HG03039 (cell line): ENCODE measurements around the gene ZPLD1.

Experiments used
- ATAC-seq: cut with Tn5 transposase; IDR thresholded peaks from one replicate; pipeline ENCODE4 v1.9.1; 2021; ENCODE audit warnings: mild to moderate bottlenecking, moderate library complexity; ENCODE audit not compliant: unreplicated experiment

ZPLD1 gene

DNA sequence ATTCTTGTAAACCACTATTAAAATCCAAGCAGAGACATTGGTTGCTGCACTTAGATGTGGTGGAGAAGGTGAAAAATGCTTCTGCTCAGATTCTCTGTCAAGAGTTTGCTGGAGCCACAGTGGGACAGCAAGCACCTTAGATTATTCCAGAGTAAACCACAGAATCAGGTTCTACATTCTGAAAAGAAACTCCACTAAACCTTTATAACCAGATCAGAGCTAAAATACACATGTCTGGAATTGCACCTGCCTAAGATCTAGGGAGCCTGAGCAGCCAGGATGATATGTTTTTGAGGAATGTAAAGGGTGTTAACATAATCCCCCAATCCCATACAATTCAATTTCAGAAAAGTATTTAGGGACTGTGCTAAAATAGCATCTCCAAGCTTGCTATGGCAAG is at the start of gene ZPLD1:
Gene ZPLD1, plus strand, starts transcription at position 301 of the 400 bp plus-strand sequence. CDS start 3,473 bp downstream, outside the sequence.
- no peak for ATAC-seq

DNA sequence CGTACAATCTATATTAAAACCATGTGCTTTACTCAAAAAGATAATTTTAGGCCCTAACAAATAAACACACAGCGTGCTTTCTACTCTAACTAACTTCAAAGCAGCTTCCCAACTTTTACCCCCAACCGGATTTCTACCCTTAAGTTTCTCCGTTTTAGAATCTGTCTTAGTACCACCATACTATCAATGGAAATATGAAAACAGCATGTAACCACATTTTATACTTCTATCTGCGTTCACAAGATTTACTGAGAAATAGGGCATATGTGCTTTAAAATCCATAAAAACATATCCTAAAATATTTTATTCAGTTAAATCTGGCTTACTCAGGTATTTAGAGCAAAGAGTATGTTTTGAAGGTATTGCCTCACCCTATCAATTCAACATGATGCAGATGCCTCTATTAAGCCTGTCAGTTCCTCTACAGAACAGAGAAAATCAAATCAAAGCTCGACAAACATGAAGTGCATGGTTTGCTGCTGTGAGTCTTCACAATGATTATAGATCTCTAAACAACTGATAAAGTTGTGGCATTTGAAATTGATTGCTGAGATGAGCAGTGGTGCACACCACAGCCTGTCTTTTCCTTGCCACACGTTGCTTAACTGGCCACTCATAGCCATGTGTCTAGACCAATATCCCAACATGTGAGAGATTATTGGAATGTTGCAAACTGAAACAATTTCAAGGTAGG is 44.5 kb upstream of the ZPLD1 start:
- ATAC-seq: no peak

DNA sequence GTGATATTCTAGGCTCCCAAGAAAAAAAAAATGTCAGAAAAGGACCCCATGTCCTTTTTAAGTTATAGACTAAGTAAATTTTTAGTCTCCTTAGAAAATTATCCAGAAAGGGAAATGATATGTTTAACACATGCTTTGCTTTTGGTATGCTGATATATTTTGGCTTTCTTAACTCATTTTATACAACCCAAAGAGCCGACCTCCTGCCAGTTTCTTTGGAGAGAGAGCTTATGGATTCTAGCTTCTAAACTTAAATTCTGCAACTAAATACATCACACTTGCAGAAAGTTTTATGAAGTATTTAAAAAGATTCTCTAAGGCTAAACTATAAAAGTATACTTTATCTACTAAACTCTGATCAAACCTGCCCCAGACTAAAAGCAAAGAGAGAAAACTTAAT is 43.9 kb upstream of the ZPLD1 start:
- no peak for ATAC-seq

DNA sequence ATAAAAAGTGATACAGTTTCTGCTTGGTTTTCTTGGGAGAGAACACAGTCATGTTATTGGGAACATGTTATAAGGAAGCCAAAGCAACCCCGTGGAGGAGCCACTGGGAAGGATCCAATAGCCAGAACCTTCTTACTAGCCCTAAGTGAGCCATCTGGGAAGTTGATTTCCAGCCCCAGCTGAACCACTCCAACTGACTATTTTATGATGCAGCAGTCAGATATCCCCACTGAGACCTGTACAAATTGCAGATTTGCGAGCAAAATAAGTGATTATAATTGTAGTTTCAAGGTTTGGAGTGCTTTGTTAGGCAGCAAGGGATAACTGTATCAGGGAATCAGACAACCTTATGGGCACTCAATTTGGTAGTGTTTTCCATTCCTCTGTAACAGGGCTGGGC is 43.3 kb upstream of the ZPLD1 start:
- ATAC-seq: no peak

DNA sequence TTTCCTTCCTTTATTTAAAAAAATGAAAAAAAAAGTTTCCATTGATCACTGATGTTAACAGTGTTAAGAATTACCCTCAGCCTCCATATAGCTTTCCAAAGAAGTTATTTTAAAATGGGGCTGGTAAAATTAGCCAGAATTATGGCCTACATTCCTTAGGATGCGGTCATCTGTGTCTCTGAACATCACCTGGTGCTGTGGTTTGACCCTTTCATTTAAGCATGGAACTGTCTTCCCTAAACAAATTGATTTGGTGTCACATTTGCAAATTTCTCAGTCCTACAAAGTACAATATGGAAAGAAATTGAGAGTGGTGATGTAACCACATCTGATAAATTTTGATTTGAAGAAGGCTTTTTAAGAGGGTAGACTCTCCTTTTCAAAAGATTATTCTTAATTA is 40.3 kb upstream of the ZPLD1 start:
- ATAC-seq: no peak

DNA sequence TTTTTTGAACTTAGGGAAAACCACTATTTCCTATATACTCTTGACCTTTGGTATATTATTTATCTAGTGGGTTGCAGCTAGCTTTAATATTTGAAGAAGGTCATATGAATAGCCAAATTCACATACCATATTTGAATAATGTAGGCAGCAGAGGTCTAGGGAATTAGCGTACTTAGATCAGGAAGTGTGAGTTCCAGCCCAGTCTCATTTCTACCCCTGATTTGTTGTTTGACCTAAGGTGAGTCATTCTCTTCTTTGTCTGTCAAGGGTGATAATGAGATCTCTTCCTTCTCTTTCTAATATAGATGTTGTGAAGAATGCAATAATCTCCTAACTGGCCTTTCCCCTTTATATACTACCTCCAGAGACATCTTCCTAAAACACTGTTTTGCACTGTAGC is 36.6 kb upstream of the ZPLD1 start:
- ATAC-seq: no peak

DNA sequence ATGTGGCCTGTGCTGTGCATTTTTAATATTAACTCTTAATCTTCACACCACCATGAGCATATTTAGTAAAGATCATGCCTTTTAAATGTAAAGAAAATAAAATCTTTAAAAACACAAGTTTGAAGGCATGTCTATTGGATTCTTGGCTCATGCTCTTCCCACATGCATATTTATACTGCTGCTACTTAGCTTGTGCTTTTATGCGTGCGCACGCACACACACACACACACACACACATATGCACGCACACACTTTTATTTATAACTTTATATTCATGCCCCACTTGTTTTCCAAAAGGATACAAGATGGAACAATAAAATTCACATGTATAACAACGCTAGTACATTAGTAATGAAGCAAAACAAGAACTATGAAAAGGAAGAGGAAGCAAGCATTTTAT is 36.1 kb upstream of the ZPLD1 start:
- no peak for ATAC-seq

DNA sequence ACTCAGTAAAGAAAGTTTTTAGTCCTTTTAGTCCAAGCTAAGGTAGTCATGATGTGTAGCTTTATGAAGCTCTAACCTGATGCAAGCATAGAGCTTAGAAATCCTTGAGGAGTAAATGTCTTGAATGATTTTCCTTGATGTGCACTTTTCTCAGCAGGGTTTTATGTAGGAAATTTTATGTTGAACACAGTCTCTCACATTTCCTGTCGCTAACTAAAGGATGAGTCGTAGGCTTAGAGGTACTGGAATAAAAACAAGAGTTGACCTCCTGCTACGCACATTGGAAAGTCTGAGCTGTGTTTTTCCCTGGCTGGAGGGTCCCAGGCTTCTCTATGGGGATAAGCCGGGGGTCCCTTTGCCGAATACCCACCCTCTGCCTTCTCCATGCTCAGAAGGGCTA is 34.7 kb upstream of the ZPLD1 start:
- ATAC-seq: no peak

DNA sequence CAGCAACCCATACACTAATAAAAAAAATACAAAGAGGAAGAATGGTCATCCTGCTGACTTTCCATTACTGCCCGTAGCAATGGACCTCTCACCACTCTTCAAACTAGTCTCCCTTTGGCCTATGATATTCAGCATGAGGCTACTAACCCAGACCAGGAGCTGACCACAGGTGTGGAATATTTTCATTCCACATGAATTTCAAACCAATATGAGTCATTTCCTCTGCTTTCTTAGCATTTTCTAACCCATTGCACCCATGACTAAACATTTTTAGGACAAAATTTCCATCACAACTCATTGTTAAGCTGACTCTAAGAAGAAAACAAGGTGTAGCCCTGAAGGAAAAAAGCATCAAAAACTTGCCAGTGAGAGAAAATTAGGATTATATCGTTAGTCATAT is 34.0 kb upstream of the ZPLD1 start:
- ATAC-seq: no peak

DNA sequence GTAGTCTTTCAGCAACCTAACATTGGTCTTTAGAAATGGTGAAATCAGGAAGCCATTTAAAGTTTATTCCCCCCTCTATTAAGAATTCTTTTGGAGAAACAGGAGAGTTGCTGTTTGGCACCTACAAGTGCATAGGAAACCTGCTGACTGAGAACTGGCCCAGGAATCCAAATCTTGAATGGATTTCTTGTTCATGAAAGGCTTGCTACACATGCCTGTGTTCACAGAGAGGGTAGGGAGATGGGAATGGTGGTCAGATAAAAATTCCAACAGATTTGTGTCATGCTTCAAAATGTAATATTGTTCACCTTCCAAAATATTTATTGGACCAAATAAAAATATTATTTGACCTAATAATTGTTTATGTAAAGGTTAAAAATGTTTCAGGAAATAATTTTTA is 24.2 kb upstream of the ZPLD1 start:
- ATAC-seq: no peak

DNA sequence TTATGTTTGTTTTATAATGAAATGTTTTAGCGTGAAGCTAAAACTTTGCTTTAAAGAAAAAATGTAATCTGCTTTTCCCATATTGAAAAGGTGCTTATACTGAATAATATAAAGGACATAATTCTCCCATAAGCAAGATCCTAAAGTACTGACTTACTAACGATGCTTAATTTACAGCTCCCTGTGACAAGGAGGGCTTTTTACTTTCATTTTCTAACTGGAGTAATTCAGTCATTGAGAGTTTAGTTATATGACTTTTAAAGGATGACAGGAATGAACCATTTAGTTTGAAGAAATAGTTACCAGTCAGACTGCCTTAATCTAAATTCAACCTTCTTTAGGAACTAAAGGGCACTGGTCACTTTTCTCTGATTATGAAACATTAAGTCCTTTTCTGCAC is 19.3 kb upstream of the ZPLD1 start:
- no peak for ATAC-seq

DNA sequence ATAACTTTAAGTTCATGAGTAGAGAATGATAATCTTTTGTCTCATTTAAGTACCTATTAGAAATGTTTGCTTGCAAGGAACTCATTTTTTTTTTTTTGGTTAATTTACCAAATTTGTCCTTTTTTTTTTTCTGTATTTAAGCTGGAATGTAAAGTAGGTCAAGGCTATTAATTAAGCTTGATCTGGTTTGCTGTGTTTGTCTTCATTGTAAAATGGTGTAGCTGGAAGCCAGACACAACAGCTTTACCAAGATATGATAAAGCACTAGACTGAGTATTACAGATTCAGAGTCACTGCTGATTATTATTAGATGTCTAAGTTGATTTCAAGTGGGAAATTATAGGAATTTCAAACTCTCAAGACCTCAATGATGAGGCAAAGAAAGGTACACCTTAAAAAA is 15.0 kb upstream of the ZPLD1 start:
- ATAC-seq: no peak

DNA sequence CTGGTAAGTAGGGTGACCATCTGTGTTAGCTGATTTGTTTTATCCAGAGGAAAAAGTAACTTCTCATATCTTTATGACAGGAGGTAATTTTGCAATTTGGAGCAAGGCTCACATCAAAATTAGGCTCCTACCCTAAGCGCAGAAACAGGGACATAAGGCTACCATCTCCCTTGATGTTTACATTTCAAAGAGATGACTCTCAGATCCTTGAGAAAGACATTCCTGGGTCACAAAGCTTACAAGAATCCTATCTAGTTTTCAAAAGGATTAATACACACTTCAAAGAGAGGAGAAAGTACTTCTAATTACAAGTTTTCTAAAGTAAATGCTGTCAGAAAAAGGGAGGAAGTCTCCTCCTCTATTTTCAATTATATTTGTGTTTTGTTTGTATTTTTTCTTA is 7.0 kb downstream of the ZPLD1 start:
- no peak for ATAC-seq

DNA sequence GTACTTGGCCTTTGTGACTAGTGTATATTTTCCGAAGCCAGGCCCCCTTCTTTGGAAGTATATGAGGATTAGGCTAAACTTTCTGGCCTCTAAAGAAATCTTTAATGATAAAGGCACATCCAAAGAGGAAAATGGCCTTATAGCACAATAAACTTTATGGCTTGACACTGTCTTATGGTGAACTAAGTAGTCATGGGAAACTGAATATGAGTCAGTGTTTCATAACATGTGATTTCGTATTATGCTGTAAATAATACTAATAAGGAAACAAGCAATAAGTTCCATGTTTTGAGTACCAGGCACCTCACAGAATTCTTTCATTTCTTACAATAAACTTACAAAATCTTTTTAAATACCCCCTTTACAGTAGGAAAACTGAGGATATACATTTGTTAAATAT is 8.2 kb downstream of the ZPLD1 start:
- no peak for ATAC-seq

DNA sequence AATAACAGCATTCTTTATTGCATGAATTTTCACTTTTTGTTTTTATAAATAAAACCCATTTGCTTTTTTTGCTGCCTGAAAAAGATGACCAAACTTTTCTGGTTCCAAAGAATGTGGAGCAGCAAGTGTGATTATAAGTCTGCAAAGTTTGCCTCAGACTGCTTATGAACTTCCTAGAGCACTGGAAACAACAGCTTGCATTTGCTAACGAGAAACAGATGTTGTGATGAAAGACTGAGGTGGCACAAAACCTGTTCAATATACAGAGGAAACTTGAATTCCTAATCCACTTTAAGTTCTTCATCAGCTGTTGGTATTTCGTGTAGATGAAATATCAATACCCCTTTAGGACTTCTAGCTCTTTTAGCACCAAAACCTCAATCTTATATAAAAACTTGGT is 9.3 kb downstream of the ZPLD1 start:
- no peak for ATAC-seq

DNA sequence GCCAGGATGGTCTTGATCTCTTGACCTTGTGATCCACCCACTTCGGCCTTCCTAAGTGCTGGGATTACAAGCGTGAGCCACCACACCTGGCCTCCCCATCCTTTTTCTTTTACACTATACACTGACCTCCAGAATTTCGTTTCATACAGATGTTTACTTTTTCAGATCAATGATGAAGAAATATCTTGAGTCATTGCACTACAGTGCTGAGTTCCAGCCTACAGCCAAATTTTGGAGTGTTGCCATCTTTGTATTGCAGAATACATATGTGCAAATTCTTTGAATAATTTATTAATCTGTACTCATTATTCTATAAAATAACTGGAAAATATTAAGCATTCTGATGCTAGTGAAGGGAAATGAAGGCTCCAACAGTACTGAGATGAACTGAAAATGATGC is 12.5 kb downstream of the ZPLD1 start:
- no peak for ATAC-seq

DNA sequence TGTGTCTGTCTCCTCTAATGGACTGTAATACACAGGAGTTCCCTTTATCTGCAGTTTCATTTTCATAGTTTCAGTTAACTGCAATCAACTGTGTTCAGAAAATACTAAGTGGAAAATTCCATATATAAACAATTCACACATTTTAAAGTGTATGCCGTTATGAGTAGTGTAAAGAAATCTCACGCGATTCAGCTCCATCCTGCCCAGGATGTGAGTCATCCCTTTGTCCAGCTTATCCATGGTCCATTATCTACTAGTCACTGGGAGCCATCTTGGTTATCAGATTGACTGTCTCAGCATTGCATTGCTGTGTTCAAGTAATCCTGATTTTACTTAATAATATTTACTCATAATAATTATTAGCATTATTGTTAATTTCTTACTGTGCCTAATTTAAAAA is 14.5 kb downstream of the ZPLD1 start:
- no peak for ATAC-seq

DNA sequence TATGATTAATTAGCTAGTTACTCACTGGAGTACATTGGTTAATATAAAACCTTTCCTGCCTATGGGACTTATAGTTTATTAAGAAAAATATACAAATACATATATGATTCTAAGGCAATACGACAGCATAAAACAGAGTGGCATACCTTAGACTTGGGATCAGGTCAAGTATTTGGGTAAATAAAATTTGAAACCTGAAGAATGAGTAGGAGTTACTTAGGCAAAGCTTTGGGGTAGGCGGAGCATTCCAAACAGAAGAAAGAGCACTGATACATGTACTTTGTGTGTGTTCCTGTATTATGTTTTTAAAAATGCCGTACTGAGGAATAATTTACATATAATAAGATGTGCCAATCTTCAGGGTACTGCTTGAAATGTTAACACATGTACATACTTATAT is 15.1 kb downstream of the ZPLD1 start:
- no peak for ATAC-seq

DNA sequence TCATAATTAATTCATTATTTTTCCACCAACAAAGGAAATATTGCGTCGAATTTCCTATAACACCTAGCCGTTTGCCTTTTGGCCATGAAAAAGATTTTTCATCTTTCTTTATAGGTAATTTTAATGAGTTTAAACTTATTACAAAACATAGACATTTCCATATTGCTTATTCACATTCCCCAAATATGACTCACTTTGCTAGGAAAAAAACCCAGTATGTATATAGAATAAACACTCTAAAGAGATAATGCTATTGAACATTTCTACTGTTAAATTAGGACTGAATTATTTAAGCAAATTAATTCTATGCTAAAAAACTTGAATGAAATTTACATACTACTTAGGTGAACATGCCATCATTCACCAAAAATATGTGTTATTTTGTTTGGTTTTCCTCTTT is 16.2 kb downstream of the ZPLD1 start:
- ATAC-seq: no peak

DNA sequence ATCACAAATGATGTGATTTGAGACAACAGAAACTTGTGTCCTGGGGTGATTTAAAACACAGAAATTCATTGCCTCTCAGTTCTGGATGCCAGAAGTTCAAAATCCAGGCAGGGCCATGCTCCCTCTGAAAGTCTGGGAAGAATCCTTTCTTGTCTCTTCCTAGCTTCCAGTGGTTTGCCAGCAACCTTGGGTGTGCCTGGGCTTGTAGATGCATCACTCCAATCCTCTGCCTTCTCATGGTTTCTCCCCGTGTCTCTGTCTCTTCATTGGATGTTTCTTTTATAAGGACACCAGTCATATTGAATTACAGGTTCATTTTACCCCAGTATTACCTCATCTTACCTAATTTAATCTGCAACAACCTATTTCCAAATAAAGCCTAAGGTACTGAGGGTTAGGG is 16.7 kb downstream of the ZPLD1 start:
- ATAC-seq: no peak

DNA sequence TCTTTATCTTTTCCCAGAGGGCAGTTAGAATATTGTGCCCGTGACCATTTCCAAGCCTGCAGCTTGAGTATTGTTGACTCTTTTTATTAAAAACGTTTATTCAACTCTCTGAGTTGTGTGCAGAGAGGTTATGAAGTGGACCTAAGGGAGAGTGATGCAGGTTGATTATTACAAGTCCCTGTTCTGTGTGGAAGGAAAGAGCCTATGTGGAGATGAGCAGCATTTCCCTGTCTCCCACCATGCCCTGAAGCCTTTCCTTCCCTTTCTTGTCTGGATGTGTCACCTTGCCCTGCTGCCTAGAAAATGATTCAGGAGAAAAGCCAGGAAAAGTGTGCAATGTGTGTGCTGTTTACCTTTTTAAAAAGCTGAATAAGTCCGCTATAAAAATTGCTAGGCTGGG is 19.4 kb downstream of the ZPLD1 start:
- ATAC-seq: no peak

DNA sequence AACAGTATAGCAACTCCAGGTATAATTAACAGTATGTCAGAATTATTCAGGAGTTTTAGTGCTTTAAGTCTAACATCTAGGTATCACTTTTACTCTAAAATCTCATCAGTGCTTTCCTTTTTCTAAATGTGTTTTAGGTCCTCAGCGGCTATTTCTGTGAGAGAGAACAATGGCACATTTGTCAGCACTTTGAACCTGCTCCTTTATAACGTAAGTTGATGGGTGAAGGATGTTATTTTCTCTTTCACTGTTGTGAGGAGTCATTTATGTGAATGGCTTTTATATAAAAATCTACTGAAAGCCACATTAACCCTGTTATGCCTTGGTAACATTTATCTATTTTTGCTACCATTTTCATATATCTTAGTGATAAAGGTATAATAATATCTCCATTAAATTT is 22.8 kb downstream of the ZPLD1 start:
- ATAC-seq: no peak

DNA sequence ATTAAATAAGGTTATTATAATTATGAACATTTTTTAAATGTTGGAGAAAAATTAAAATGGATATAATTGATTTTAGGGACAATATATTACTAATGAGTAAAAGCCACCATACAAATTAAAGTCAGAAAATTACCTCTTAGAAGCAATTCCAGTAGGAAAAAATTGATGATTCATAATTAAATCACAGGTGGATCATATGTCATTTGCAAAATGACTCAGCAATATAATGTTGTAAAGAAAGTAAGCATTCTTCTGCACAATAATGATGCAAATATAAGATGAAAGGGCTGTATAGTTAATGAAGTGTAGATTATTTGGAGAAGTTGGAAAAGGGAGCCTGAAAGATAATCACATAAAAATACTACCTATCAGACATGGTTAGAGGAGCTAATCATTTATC is 25.8 kb downstream of the ZPLD1 start:
- no peak for ATAC-seq

DNA sequence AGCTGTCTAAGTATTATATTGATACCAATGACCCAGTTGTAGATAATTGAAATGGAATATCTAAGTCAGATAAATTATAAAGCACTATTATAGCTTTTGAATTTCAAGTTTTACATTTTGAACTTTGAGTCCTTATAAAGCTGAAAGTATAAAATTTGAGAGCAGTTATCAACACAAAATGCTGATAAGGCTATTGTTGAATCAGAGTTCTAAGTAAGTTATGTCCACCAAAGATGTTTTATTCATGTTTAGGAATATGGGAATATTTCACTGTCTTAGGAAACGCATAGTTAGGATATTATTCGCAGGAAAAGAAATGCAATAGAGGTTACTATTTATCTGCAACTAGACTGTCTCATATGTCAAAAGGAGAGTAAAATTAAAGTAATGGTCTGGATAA is 29.4 kb downstream of the ZPLD1 start:
- no peak for ATAC-seq
